OCI-LY1 (cell line): ENCODE data around the gene IFITM10.

Experiments
- CTCF ChIP-seq: fragments of 200-600 bp; sonication (generic), shearing (Covaris generic); IDR thresholded peaks from 2 replicates; pipeline ENCODE4 v1.5.1; 2017; ENCODE audit warnings: mild to moderate bottlenecking, antibody characterized with exemption, low read length, moderate library complexity, mixed read lengths
- EZH2 ChIP-seq: fragments of 200-600 bp; sonication (generic), shearing (Covaris generic); IDR thresholded peaks from 2 replicates; pipeline ENCODE4 v1.8.0; 2017; ENCODE audit warnings: borderline replicate concordance, mixed run types, mild to moderate bottlenecking, antibody characterized with exemption, low read length, moderate library complexity, mixed read lengths

DNA sequence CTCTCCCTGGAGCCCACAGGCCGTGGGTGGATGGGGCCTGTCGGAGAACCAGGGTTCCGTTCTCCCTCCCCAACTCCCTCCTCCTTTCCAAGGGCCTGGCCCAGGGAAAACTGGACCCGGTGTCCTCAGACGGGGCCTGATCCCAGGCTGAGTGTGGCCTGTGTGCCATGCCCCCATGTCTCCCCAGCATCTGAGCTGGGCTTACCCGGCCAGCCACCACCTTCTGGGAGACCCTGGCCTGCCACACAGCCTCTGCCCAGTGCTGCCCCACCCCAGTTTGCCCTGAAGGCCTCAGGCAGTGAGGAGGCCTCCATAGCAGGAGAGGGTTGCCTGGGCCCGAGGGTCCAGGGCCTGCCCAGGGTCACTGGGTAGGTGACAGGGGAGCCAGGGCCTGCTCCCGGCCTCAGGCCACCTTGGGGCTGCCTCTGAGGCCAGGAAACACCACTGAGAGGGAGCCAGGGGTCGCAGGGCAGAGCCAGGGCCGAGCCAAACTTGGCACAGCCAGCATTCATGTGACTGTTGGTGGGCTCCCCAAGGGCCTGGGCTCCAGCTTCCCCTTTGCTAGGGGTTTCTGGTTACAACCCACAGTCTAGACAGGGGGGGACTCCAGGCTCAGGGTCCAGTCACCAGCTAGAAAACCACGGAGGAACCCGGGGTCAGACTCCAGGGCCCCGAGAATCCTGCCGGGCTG is 590 bp upstream of the IFITM10 start:
- TF ChIP-seq EZH2 (no peak), CTCF (no peak)
